Measurements from ENCODE around the gene ADCY6. TPM values are rescaled to one million over a fixed set of nuclear protein-coding genes. Genes with fewer than 3 reads are reported as not detected.

Gene ADCY6
- total RNA-seq, 2 donors from 2014 or later, result 84.7 to 121 TPM

- no peak overlapping the region for H3K27ac ChIP-seq
- intact Hi-C loops (cut with DNase I), result no loop called here
- H3K36me3 ChIP-seq, result no peaks in the 10 kb centered on the region
- no peak for DNase-seq
- H3K9me3 ChIP-seq, result no peaks in the 10 kb centered on the region
- no peaks in the 10 kb centered on the region for H3K27me3 ChIP-seq
- no peak for TF ChIP-seq CTCF (IDR thresholded peaks at IDR 0.05)
- H3K4me3 ChIP-seq, result no peak overlapping the region
- H3K4me1 ChIP-seq, result no peaks in the 10 kb centered on the region
- H3K9ac ChIP-seq (ENCODE audit: low read depth in 2 of 2, low read length in 2 of 2), result no peak overlapping the region
Observed at GRCh38 chr12:48807981-48808380, 19.1 kb upstream of the ADCY6 start.

DNA sequence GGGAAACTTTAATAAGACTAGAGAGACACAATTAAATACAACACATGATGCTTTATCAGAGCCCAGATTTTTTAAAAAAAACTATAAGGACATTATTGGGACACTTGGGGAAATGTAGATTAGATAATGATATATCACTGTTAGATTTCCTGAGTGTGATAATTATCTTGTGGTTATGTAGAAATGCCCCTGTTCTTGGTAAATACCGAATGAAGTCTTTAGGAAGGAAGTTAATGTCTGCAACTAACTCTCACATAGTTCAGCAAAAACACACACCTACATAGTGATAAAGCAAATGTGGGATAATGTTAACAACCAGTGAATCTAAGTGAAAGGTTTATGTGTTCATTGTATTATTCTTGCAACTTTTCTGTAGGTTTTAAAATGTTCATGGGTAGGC, 14.8 kb upstream of the ADCY6 start:
- TF ChIP-seq CTCF (IDR thresholded peaks at IDR 0.05), result no peak
- H3K9me3 ChIP-seq, result no peaks in the 10 kb centered on the region
- no peaks in the 10 kb centered on the region for H3K36me3 ChIP-seq
- no peak overlapping the region for H3K9ac ChIP-seq (ENCODE audit: low read depth in 2 of 2, low read length in 2 of 2)
- no peak overlapping the region for H3K27ac ChIP-seq
- DNase-seq, result no peak
- H3K27me3 ChIP-seq, result no peaks in the 10 kb centered on the region
- no peaks in the 10 kb centered on the region for H3K4me1 ChIP-seq
- no peak overlapping the region for H3K4me3 ChIP-seq
- intact Hi-C loops (cut with DNase I), result no loop called here

DNA sequence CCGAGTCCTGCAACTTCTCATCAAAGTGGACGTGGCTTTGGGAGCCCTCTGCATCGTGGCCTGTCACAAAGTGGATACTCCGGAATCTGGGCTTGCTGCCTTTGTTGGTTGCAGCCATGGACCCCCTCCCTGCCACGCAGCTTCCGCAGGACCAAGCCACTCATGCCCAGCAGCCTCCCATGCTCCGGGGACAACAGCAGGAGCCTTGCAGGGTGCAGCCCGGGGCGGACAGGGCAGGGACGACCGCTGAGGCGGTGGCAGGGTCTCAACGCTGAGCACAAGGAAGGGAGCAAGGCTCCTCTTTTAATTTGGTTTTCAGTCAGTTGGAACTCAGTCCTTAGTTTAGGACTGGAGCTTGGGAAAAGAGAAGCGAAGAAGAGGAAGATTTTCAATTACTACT, 12.1 kb upstream of the ADCY6 start:
- Histone ChIP-seq H3K9me3 (no peaks in the 10 kb centered on the region), H3K9ac (ENCODE audit: low read depth in 2 of 2, low read length in 2 of 2) (no peak overlapping the region), H3K4me3 (no peak overlapping the region), H3K27ac (no peak overlapping the region), H3K4me1 (no peaks in the 10 kb centered on the region), H3K27me3 (no peaks in the 10 kb centered on the region), H3K36me3 (no peaks in the 10 kb centered on the region)
- TF ChIP-seq CTCF (IDR thresholded peaks at IDR 0.05), result no peak
- intact Hi-C loops (cut with DNase I), result no loop called here
- no peak for DNase-seq

GRCh38 chr12:48800457-48800856, 11.6 kb upstream of the ADCY6 start:
- no peaks in the 10 kb centered on the region for H3K4me1 ChIP-seq
- H3K27ac ChIP-seq, result no peak overlapping the region
- DNase-seq, result no peak
- H3K36me3 ChIP-seq, result no peaks in the 10 kb centered on the region
- H3K27me3 ChIP-seq, result no peaks in the 10 kb centered on the region
- no peak overlapping the region for H3K9ac ChIP-seq (ENCODE audit: low read depth in 2 of 2, low read length in 2 of 2)
- no peak for TF ChIP-seq CTCF (IDR thresholded peaks at IDR 0.05)
- intact Hi-C loops (cut with DNase I), result no loop called here
- no peak overlapping the region for H3K4me3 ChIP-seq
- H3K9me3 ChIP-seq, result no peaks in the 10 kb centered on the region

DNA sequence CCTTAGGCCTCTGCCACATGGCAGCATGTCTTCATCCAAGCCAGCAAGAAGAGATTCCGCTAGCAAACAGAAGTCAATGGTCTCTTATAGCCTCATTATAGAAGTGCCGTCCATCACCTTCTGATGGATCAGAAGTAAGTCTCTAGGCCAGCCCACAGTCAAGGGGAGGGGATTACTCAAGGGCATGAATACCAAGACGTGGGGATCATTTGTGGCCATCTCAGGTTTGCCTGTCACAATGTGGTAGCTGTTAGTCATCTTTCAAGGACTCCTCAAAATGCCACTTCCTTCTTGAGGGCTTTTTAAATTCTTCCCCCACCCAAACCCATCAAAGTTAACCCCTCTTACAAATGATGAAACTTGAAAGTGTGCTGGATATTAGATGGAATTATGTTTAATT, 8.1 kb upstream of the ADCY6 start:
- intact Hi-C loops (cut with DNase I), result loop anchor here (2.0 kb wide), 1 partner anchor 44 kb away; no protein-coding TSS in a partner anchor

More for the DNA sequence above, 8.1 kb upstream of the ADCY6 start:
- TF ChIP-seq CTCF (IDR thresholded peaks at IDR 0.05), result no peak
- Histone ChIP-seq H3K27me3 (no peaks in the 10 kb centered on the region), H3K9ac (ENCODE audit: low read depth in 2 of 2, low read length in 2 of 2) (no peak overlapping the region), H3K4me1 (peaks cover 16% of the 10 kb centered on the region), H3K27ac (no peak overlapping the region), H3K9me3 (no peaks in the 10 kb centered on the region), H3K36me3 (no peaks in the 10 kb centered on the region), H3K4me3 (no peak overlapping the region)
- DNase-seq, result no peak
